ENCODE data around the gene TSSK6. TPM values are rescaled to one million over a fixed set of nuclear protein-coding genes. Genes with fewer than 3 reads are reported as not detected.

Gene TSSK6
- total and polyA plus RNA-seq, 3 donors from 2014 or later, result 117 to 722 (median 125) TPM

GRCh38 chr19:19526581-19527370, 11.4 kb upstream of the TSSK6 start:
- H3K27ac ChIP-seq, result no peak overlapping the region
- intact Hi-C loops (cut with DNase I; ENCODE audit: low total_unique reads), result no loop called here
- WGBS, 2 donors, result 80 to 83% methylated on average over 21 to 28 of the region's 28 CpGs

GRCh38 chr19:19525611-19526380, 10.4 kb upstream of the TSSK6 start:
- Histone ChIP-seq H3K27me3 (no peaks in the 10 kb centered on the region), H3K9me3 (no peaks in the 10 kb centered on the region), H3K27ac (no peak overlapping the region), H3K4me3 (no peak overlapping the region), H3K36me3 (ENCODE audit: low read depth, missing control alignments) (no peaks in the 10 kb centered on the region), H3K4me1 (peaks cover 14% of the 10 kb centered on the region)
- no peak for TF ChIP-seq POLR2A (IDR thresholded peaks at IDR 0.05)
- no peak for TF ChIP-seq CTCF (IDR thresholded peaks at IDR 0.05)
- DNase-seq, result no peak
- WGBS, 2 donors, result 59 to 98% methylated on average over 7 to 12 of the region's 23 CpGs
- intact Hi-C loops (cut with DNase I; ENCODE audit: low total_unique reads), result no loop called here

More at GRCh38 chr19:19526581-19527370, 11.4 kb upstream of the TSSK6 start:
- H3K4me1 ChIP-seq, result peaks cover 14% of the 10 kb centered on the region
- TF ChIP-seq POLR2A (IDR thresholded peaks at IDR 0.05) (no peak), CTCF (IDR thresholded peaks at IDR 0.05) (no peak)
- H3K36me3 ChIP-seq (ENCODE audit: low read depth, missing control alignments), result no peaks in the 10 kb centered on the region
- no peaks in the 10 kb centered on the region for H3K27me3 ChIP-seq
- H3K4me3 ChIP-seq, result no peak overlapping the region
- no peaks in the 10 kb centered on the region for H3K9me3 ChIP-seq
- DNase-seq, result no peak

- H3K27me3 ChIP-seq, result no peaks in the 10 kb centered on the region
- WGBS, 2 donors, result 86 to 88% methylated on average over 7 of the region's 7 CpGs
- DNase-seq, result no peak
- intact Hi-C loops (cut with DNase I; ENCODE audit: low total_unique reads), result no loop called here
- H3K9me3 ChIP-seq, result no peaks in the 10 kb centered on the region
- no peak overlapping the region for H3K4me3 ChIP-seq
- no peak for TF ChIP-seq CTCF (IDR thresholded peaks at IDR 0.05)
- no peak for TF ChIP-seq POLR2A (IDR thresholded peaks at IDR 0.05)
- H3K4me1 ChIP-seq, result peaks cover 10% of the 10 kb centered on the region
- H3K36me3 ChIP-seq (ENCODE audit: low read depth, missing control alignments), result no peaks in the 10 kb centered on the region
- H3K27ac ChIP-seq, result no peak overlapping the region
Measured at GRCh38 chr19:19524053-19524452, 8.7 kb upstream of the TSSK6 start.

- no peak for DNase-seq
- no peaks in the 10 kb centered on the region for H3K27me3 ChIP-seq
- H3K9me3 ChIP-seq, result no peaks in the 10 kb centered on the region
- peaks cover 10% of the 10 kb centered on the region for H3K4me1 ChIP-seq
- WGBS, 2 donors, result 82 to 92% methylated on average over 3 of the region's 3 CpGs
- H3K27ac ChIP-seq, result no peak overlapping the region
- TF ChIP-seq POLR2A (IDR thresholded peaks at IDR 0.05) (no peak), CTCF (IDR thresholded peaks at IDR 0.05) (no peak)
- H3K36me3 ChIP-seq (ENCODE audit: low read depth, missing control alignments), result no peaks in the 10 kb centered on the region
- intact Hi-C loops (cut with DNase I; ENCODE audit: low total_unique reads), result no loop called here
- no peak overlapping the region for H3K4me3 ChIP-seq
Measured at GRCh38 chr19:19523177-19523576, 7.8 kb upstream of the TSSK6 start.

Measured in testis (tissue), 3 donors.